ENCODE measurements around the gene NFATC2.

Gene NFATC2

DNA sequence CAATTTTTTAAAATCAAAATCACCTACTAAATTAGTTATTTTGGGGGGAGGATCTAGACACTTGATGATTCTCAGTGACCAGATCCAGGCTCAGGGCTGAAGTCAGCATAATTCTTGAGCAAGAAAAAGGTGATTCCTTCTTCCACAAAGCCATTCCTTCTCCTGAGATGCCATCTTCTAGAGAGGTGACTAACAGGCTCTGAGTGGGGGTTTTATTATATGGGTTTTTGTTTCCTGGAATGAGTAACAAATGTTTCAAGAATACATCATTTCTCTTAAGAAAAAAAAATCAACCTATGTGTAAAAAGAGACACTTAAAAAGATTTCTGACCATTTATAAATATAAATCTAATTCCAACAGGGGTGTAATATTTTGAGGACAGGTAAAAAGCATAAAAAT lies 154.3 kb downstream of the NFATC2 start:
- no peak overlapping the region for H3K4me2 ChIP-seq
- H3K27ac ChIP-seq = no peak overlapping the region
- H4K20me1 ChIP-seq = no peaks in the 10 kb centered on the region
- H3K4me3 ChIP-seq = no peak overlapping the region
- no peak overlapping the region for H3K9ac ChIP-seq
- peaks cover 68% of the 10 kb centered on the region for H3K4me1 ChIP-seq
- no peak for TF ChIP-seq Cebpa-rat (IDR thresholded peaks at IDR 0.05)
- no peaks in the 10 kb centered on the region for H3K27me3 ChIP-seq
- H3K36me3 ChIP-seq = peaks cover 33% of the 10 kb centered on the region
- peaks cover 7% of the 10 kb centered on the region; the same call in 1 of the 2 replicates for H3K9me3 ChIP-seq

DNA sequence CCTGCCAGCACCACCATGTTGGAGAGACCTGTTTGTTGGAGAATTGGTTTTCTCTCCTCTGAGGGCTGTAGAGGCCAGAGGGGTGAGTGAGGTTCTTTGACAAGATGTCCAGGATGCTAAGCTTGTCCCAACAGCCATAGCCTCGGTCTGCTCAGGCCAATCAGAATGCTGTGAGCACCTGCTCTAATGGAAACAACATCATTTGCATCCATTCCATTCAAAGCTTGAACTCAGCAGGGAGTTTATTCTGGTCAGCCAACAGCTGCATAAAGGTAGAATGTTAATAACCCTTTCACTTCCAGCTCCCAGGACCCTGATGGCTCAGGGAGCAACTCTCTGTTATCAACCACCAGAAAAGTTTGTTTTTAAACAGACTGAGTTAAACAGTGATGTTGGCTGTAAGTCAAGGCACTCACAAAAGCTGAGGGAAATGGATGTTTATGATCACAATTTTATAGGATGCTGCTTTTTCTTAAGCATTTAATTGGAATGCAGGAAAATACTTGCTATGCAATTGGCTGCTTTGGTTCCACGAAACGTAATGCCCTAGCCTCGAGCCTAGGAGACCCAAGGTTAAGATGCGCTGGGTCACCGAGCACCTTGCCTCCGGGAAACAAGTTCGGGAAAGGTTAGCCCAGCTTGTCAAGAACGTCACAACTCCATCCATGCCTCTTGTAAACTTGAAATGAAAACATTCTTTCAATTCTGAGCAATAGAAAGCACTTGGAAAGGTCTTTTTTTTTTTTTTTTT lies 155.2 kb downstream of the NFATC2 start:
- H3K4me3 ChIP-seq = no peak overlapping the region
- peaks cover 7% of the 10 kb centered on the region; the same call in 1 of the 2 replicates for H3K9me3 ChIP-seq
- 0 out of 2 replicates have a peak overlapping the region, but pooled peaks have one; percentile 8 for H3K4me2 ChIP-seq
- peaks cover 68% of the 10 kb centered on the region for H3K4me1 ChIP-seq
- H3K27me3 ChIP-seq = no peaks in the 10 kb centered on the region
- no peak overlapping the region for H3K9ac ChIP-seq
- no peaks in the 10 kb centered on the region for H4K20me1 ChIP-seq
- peaks cover 25% of the 10 kb centered on the region; the same call in 1 of the 2 replicates for H3K36me3 ChIP-seq
- no peak overlapping the region for H3K27ac ChIP-seq
- no peak for TF ChIP-seq Cebpa-rat (IDR thresholded peaks at IDR 0.05)

DNA sequence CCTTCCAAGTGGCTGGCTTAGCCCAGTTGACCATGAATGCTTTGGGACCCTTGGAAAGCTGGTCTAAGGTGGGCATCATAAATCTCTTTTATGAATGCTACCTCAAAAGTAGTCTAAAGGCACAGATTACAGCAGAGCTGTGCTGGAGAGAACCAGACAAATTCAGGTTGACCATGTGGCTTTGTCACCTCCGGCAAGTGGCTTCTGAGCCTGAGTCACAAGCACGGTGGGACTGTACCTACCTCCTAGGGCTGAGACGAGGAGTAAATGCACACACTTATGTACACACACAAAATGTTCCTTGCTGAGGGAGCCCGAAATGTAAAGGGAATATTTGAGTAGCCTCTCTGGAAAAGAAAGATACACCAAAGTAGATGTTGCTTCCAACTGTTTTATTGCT lies 155.9 kb downstream of the NFATC2 start:
- H4K20me1 ChIP-seq = no peaks in the 10 kb centered on the region

DNA sequence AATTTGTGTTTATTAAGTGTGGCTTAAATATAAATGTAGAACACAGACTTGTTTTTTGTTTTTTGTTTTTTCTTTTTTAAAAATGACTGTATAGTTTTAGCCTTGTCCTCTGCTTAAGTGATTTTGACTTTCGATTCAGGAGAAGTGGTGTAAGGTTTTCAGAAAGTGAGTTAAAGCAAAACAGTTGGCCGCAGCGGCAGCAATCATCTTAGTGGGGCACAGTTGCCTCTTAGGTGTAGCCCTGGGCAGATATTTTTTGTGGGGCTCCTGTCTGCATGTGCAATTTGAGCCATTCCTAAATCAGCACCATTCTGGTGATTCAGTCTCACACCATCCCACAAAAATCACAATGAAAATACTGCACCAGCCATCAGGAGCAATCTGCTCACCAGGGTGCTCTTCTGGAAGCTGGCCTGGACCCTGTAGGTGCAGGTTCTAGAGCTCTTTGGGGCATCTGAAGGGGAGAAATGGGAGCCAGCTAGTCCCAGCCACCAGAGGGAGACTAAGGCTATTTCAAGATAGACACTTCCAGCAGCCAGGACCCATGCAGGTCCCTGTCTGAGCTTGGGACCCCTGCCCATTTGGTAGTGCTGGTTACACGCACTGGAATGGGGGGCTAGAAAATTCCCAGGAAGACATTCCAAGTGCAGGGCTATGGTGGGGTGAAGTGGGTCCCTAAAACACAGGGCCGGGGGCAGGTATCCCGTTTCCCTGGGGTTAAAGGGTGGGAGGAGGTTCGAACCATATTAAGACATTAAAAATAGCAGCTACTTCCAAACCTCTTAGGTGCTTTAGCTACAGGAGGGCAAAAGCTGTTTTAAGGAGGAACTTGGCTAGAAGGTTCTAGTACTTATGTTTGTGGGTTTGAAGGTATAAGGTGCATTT lies 156.6 kb downstream of the NFATC2 start:
- H3K4me3 ChIP-seq = no peak overlapping the region
- H3K36me3 ChIP-seq = peaks cover 20% of the 10 kb centered on the region; the same call in 1 of the 2 replicates
- H3K9me3 ChIP-seq = peaks cover 7% of the 10 kb centered on the region; the same call in 1 of the 2 replicates
- no peak overlapping the region for H3K4me2 ChIP-seq
- H3K27ac ChIP-seq = no peak overlapping the region
- H3K27me3 ChIP-seq = no peaks in the 10 kb centered on the region
- H3K9ac ChIP-seq = no peak overlapping the region
- TF ChIP-seq Cebpa-rat (IDR thresholded peaks at IDR 0.05) = no peak
- no peaks in the 10 kb centered on the region for H4K20me1 ChIP-seq
- H3K4me1 ChIP-seq = peaks cover 62% of the 10 kb centered on the region

More for the DNA sequence above, 155.9 kb downstream of the NFATC2 start:
- Histone ChIP-seq H3K4me1 (peaks cover 64% of the 10 kb centered on the region), H3K4me3 (no peak overlapping the region), H3K9ac (no peak overlapping the region), H3K36me3 (peaks cover 23% of the 10 kb centered on the region; the same call in 1 of the 2 replicates), H3K27me3 (no peaks in the 10 kb centered on the region), H3K4me2 (no peak overlapping the region), H3K9me3 (peaks cover 7% of the 10 kb centered on the region; the same call in 1 of the 2 replicates), H3K27ac (no peak overlapping the region)
- no peak for TF ChIP-seq Cebpa-rat (IDR thresholded peaks at IDR 0.05)

DNA sequence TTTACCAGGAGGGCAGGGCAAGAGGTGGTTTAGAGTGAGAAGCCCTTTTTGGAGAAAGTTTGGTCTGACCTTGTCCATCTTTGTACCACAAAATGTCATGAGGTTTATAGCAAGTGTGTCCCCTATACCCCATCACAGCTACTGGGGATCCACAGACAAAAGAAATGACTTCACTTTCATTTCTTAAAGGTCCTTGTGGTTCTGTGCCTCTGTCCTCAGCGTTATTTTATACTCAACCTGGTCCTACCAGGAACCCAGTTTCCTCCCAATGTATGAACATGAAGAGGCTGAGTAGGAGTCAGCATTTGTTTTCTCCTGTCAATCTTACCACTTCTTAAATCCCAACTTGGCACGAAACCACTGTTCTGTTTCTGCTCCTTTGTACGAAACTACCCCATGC lies 157.6 kb downstream of the NFATC2 start:
- Histone ChIP-seq H3K4me1 (peaks cover 62% of the 10 kb centered on the region), H3K4me2 (no peak overlapping the region), H4K20me1 (no peaks in the 10 kb centered on the region), H3K27ac (no peak overlapping the region), H3K9ac (no peak overlapping the region), H3K9me3 (peaks cover 7% of the 10 kb centered on the region; the same call in 1 of the 2 replicates), H3K27me3 (no peaks in the 10 kb centered on the region), H3K36me3 (peaks cover 13% of the 10 kb centered on the region; the same call in 1 of the 2 replicates), H3K4me3 (no peak overlapping the region)
- TF ChIP-seq Cebpa-rat (IDR thresholded peaks at IDR 0.05) = no peak

DNA sequence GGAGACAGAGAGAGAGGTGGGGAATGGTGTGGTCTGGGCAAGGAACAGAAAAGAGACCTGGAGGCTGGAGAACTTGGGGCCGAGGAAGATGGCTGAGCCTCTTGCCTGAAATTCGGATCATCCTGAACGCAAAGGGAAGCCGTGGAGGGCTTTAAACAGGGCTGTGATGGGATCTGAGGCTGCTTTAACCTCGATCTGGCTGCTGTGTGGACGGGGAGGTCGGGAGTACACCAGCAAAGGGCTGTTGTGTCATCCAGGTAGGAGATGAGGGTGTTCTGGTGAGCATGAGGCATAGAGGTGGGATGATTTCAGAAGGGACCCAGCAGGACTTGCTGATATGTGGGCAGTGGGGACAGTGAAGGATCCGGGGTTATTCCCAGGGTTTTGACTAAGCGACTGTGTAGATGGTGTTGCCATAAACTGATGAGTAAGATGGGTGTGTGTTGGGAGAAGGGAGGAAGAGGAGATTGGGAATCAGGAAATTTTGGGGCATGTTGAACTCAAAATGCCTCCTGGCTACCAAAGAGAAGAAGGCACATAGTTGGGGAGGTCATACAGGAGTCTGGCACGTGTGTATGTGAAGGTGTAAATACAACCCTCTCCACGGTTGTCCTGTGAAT lies 158.5 kb downstream of the NFATC2 start:
- H3K9ac ChIP-seq = no peak overlapping the region
- no peak overlapping the region for H3K4me2 ChIP-seq

DNA sequence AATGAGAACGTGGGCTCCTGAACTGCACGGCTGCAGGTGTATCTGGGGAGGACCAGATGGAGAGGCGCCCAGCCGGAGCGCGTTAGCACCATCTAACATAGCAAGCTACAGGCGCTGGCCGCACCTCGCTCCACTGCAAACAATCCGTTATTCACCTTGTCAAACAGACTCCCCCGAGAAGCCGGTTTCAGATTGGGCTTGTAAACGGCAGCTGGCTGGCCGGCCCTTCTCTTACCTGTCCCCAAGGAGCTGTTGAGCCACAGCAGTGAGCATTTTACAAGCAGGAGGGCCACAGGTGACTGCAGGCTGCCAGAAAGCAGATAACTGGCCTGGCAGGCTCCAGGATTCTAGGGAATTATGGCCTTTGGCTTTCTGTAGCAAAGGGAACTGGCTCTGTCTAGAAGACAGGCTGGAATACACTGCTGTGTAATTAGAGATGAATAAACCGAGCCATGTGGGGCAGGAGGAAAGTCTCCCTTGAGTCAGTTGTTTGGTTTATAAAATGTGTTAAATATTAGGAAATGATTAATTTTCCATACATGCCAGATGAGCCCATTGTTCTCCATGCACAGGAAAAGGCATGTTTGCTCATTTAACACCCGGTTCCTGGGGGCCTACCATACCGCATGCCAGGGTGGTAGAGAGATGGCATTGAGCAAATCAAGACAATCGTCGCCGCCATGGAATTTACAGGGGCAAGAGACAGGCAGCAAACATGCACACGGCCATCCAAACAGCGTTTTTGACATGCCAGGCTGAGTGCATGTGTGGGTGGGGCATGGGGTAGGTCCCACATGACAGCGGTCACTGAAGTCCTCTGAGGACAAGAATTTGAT lies 159.3 kb downstream of the NFATC2 start:
- Histone ChIP-seq H3K4me2 (peak overlapping the region; percentile 60), H3K27ac (no peak overlapping the region), H3K36me3 (0 out of 2 replicates have a peak, but pooled peaks cover 13% of the 10 kb centered on the region), H3K4me1 (peaks cover 59% of the 10 kb centered on the region), H4K20me1 (no peaks in the 10 kb centered on the region), H3K27me3 (no peaks in the 10 kb centered on the region), H3K9ac (no peak overlapping the region), H3K9me3 (no peaks in the 10 kb centered on the region), H3K4me3 (no peak overlapping the region)
- no peak for TF ChIP-seq Cebpa-rat (IDR thresholded peaks at IDR 0.05)

More for the DNA sequence above, 158.5 kb downstream of the NFATC2 start:
- H4K20me1 ChIP-seq = no peaks in the 10 kb centered on the region
- H3K4me1 ChIP-seq = peaks cover 62% of the 10 kb centered on the region
- H3K27me3 ChIP-seq = no peaks in the 10 kb centered on the region
- H3K36me3 ChIP-seq = peaks cover 13% of the 10 kb centered on the region; the same call in 1 of the 2 replicates
- H3K27ac ChIP-seq = no peak overlapping the region
- peaks cover 5% of the 10 kb centered on the region; the same call in 1 of the 2 replicates for H3K9me3 ChIP-seq
- TF ChIP-seq Cebpa-rat (IDR thresholded peaks at IDR 0.05) = no peak
- no peak overlapping the region for H3K4me3 ChIP-seq

DNA sequence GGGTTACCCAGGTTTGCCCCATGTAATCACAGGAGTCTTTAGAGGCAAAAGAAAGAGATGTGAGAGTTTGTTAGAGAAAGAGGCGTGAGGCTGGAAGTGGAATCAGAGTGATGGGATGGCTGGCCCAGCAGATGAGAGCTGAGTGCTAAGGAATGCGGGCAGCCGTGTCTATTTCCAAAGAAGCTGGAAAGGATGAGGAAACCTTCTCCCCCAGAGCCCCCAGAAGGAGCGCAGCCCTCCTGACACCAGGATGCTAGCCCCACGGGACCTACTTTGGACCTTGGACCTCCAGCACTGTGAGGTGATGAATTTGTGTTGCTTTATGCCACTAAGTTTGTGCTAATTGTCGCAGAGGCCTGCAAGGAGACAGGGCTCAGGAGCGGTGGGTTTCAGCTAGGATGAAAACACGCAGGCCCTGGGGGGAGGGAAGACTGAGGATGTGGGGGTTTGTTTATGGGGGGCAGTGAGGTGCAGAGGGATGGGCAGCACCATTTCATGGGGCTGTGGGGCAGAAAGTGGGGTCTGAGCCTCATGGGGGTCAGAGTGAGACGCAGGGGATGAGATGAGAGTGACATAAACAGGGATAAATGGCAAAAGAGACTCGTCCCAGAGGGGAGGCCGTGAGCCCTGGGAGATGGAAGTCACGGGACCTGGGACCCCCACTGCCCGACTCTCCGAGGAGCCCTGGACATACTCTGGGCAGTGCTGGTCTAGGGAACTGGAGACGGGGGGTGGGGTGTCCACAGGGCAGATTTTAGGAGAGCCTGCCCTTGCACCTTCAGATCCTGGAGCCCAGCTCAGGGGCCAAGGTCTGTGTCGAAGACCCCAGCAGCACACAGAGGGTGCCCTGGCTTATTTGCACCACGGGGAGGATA lies 160.2 kb downstream of the NFATC2 start:
- H3K27ac ChIP-seq = no peak overlapping the region
- no peak overlapping the region for H3K4me3 ChIP-seq
- H3K27me3 ChIP-seq = no peaks in the 10 kb centered on the region
- no peak for TF ChIP-seq Cebpa-rat (IDR thresholded peaks at IDR 0.05)
- peaks cover 51% of the 10 kb centered on the region for H3K4me1 ChIP-seq
- H3K9me3 ChIP-seq = no peaks in the 10 kb centered on the region
- H4K20me1 ChIP-seq = no peaks in the 10 kb centered on the region
- H3K36me3 ChIP-seq = 0 out of 2 replicates have a peak, but pooled peaks cover 4% of the 10 kb centered on the region
- no peak overlapping the region for H3K9ac ChIP-seq
- H3K4me2 ChIP-seq = peak overlapping the region; percentile 60

Data from BLaER1 (cell line).